ENCODE results near the gene CTBP2.

CTBP2 gene

DNA sequence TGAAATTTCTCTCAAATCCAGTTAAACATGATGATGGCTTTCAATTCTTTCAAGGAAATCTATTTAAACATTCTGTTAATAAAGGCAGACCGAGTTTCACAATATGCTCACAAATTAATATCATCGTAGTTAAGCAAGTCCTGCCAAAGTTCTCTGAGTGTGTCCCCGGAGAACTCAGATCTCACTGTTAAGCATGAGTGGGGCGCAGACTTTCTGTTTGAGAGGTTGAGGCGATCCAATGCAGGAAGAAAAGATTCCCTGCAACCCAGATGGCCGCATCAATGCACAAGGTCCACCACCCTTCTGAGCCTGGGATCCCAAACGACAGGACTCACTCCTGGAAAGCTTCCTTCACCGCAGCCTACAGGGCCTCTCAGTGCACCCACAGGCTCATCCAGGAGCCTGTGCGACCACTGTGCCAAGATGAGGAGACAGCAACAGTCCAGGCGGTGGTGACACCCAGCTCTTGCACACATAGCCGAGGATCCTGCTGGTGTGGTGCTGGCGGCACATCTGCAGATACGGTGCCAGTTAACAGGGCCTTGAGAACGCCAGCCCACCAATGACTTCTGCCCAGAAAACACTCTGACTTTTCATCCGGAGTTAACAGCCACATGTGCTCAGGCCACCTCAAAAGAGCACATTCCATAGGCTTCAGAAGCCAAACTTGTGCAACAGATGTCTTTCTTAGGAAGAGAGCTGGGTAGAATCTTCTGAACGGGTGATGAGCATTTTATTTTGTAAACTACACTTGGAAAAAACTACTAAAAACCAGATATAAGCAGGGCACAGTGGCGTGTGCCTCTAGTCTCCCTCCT lies 116.3 kb downstream of the CTBP2 start:
- no peak for DNase-seq (ENCODE audit: low read depth in 2 of 2)

- no peak for DNase-seq (ENCODE audit: low read depth in 2 of 2)
Measured at GRCh38 chr10:125041856-125042506, 118.4 kb downstream of the CTBP2 start.

DNA sequence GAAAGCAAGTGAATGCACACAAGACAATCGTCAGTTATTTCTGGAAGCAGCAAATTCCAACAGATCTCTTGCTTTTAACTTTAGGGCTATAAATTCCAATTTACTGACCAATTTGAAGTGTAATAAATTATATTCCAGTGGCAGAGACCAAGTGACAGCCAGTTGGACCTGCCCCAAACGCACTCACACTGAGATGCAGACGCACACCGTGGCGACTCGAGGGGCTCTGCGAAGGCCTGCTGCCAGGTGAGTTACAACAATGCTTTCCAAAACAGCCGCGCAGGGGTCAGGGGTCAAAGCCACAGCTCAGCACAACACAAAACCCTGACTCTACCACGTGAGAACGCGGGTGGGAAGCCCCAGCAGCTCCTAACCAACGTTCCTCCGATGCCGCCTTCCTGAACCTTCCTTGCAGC lies 121.0 kb downstream of the CTBP2 start:
- no peak for DNase-seq (ENCODE audit: low read depth in 2 of 2)

DNA sequence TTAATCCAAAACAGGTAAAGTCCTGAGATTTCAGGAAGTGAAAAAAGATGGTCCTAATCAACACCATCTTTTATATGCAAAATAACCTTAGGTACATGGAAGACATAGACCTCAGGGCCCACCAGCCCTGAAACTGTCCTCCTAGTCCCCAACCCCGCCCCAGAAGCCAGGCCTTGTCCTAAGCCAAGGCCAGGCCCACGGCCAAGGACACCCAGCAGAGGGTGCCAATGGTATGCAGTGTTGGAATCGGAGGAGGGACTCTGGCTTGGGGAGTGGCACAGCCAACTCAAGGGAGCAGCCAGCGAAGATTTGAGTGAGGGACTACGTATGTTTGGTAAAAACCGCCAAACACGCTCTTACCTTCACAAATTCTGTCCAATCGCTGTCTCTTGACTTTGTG lies 121.7 kb downstream of the CTBP2 start:
- no peak for DNase-seq (ENCODE audit: low read depth in 2 of 2)

DNA sequence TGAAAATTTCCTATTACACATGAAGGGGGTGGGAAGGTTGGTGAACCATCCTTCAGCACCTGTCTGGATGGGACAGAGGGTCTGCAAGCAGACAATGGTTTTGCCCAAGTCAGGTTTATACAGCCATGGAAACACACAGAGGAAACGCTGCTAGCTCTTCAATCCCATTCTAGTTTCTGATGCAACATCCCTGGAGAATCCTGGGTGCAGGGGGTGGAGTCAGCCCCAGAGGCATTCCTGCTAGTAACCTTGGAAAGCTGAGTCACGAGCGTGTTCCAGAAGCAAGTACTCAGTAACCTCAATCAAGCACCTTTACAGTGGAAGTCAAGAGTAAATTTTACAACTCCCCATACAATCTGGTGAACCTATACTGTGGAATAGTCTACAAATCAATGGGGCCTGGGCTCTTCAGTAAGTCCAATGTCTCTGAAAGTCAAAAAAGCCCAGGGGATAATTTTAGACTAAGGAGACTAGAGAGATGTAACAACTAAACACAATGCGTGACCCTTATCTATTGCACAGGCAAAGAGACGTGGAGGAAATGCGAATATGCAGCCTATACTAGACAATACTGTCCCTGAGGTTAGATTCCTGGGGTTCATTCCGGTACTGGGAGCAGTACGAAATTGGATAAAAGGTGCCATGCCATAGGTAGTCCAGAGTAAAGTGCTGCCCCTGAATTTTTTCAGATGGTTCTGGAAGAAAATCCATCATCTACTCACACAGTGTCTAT lies 123.1 kb downstream of the CTBP2 start:
- DNase-seq (ENCODE audit: low read depth in 2 of 2): no peak

GRCh38 chr10:125035588-125036295 lies 124.6 kb downstream of the CTBP2 start:
- no peak for DNase-seq (ENCODE audit: low read depth in 2 of 2)

- DNase-seq (ENCODE audit: low read depth in 2 of 2): no peak
Measured at GRCh38 chr10:125035136-125035535, 125.2 kb downstream of the CTBP2 start.

DNA sequence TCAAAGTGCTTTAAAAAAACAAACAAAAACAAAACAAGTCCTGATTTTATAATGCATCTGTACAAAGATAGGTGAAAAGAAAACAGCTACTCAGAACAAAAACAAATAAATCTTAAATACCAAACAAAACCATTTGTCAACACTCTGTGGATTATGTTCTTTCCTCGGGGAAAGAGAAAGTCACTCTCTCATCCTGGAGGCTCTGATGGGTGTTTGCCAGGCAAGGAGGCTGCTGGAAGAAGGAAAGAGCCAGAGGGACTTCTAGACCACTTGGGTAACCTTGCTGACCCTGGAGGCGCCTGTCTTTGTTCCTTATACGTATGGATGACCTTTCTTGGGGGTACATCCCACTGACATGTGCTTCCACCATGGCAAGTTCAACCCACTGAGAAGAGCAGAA lies 125.7 kb downstream of the CTBP2 start:
- no peak for DNase-seq (ENCODE audit: low read depth in 2 of 2)

GRCh38 chr10:125033146-125033924 lies 127.0 kb downstream of the CTBP2 start:
- no peak for DNase-seq (ENCODE audit: low read depth in 2 of 2)

GRCh38 chr10:125032474-125033020 lies 127.8 kb downstream of the CTBP2 start:
- no peak for DNase-seq (ENCODE audit: low read depth in 2 of 2)

- DNase-seq (ENCODE audit: low read depth in 2 of 2): no peak
Measured at GRCh38 chr10:125030567-125031197, 129.7 kb downstream of the CTBP2 start.

DNA sequence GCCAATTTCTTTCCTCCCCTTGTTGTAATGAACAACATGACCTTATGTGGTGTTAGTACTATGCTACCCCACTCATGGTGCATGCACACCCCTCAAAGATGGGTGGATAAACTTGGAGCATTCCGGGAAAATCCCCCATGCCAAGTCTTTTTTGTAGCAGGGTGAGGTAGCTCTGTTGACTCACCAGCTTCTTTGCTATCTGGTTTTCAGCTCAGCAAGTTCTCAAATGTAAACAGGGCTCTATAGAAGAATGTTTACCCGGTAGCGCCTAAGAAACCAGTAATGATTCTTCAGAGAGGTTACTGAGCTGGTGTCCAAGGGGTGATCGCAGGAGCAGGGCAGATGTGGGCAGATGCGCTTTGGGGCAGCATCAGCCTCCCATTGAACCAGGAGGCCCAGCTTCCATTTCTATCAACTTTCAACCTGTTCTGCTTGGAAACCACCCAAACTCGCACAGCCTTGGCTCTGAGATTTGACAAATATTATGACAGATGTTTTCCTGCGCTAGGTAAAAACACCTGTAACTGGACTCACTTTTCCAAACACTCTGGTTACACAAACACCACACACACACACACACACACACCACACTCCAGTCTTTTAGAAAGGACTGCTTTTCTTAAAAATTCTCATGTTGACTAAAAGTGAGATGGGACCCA lies 130.7 kb downstream of the CTBP2 start:
- DNase-seq (ENCODE audit: low read depth in 2 of 2): no peak

- no peak for DNase-seq (ENCODE audit: low read depth in 2 of 2)
Measured at GRCh38 chr10:125027871-125028869, 132.2 kb downstream of the CTBP2 start.

DNA sequence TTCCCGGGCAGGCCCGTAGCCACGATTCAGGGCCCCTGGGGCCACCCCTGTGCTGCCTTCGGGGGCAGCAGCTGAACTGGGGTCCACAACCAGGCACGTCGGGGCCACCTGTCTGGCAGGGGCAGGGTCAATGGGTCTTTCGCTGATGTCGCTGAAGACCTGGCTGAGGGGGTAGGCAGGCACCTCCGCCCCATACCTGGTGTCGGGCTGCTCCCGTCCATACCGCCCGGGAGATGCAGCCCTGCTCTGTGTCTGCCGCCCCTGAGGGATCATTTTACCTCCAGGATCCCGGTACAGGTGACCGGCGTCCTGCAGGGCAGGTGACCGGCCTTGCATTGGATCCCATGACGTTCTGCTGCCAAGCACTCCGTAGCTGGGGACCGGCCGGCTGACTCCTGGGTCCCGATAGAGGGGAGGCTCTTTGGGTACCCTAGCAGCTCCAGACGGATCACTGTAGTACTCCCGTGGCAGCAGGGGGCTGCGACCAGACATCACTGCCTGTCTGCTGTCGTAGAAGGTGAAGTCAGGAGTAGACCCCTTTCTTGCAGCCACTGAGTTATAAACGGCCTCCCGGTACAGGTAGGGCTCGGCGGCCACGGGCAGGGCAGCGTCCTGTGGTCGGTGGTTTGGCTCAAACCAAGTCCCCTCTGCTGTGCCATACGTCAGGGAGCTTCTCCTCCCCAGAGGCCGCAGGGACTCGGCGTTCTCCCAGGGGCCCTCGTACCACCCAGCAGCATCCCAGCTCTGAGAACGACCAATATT lies 133.2 kb downstream of the CTBP2 start:
- DNase-seq (ENCODE audit: low read depth in 2 of 2): no peak

- DNase-seq (ENCODE audit: low read depth in 2 of 2): no peak
Measured at GRCh38 chr10:125026036-125026931, 134.1 kb downstream of the CTBP2 start.

DNA sequence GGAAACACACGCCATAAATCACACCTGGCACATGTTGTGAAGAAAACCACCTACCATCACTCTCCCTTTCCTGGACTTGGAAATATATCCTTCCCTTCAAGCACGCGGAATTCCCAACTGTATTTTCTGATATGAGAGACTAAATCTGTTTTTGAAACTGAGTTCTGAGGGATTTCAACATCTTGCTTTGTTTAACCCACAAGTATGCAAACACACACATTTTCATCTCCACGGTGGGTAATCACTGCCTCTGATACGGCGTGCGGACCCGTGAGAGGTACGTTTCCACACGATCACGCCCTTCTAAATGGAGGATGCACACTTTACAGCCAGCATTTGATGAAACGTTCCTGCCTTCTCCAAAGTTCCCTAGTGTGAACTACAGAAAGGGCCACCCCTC lies 135.0 kb downstream of the CTBP2 start:
- no peak for DNase-seq (ENCODE audit: low read depth in 2 of 2)
